HG02970 (cell line): ENCODE results near the gene LDLRAD3.

ENCODE experiments used
- ATAC-seq: cut with Tn5 transposase; IDR thresholded peaks from one replicate; pipeline ENCODE4 v1.9.1; 2021; ENCODE audit warnings: mild to moderate bottlenecking, moderate library complexity, moderate number of reproducible peaks; ENCODE audit not compliant: unreplicated experiment, low FRiP score

Gene LDLRAD3

DNA sequence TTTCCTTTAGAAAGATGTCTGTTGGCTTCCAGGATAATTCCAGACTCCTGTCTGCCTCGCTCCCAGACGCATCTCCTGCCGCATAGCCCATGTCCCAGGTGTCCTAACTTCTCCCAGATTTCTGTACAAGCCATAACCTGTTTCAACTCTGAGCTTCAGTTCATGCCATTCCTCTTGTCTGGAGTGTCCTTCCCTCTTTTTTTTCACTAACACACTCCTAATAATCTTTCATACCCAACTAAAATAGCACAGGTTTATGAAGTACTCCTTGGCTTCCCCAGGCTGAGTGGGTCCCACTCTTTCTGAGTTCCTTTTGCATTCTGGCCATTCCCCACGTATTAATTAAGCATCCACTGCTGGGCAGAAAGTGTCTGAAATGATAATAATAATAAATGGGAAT is 123.0 kb downstream of the LDLRAD3 start:
- ATAC-seq, result no peak

DNA sequence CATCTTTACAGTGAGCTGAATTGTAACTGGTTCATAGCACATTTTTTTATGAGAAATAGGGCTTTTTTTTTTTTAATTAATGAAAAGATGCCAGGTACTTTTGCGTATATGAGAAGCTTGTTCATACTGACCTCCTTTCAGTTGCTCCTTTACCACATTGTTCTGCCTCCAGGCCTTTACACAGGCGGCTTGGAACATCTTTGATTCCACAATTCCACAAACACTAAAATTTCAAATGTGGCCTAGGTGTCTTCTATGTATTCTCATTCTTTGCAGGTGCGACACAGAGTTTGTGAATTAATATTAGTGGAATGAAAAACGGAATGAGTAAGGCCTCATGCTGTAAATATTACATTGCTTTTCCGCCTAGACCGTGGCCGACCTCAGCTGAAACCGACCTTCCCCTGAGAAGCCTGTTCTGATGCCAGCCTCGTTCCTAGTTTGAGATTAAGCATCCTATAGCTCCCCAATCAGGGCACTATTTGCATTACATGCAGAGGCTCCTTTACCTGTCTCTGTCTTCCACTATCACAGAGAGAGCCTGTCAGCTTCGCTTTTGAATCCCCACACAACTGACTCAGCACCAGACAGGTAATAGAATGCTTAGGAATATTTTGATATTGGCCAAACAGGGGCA is 125.8 kb downstream of the LDLRAD3 start:
- no peak for ATAC-seq

DNA sequence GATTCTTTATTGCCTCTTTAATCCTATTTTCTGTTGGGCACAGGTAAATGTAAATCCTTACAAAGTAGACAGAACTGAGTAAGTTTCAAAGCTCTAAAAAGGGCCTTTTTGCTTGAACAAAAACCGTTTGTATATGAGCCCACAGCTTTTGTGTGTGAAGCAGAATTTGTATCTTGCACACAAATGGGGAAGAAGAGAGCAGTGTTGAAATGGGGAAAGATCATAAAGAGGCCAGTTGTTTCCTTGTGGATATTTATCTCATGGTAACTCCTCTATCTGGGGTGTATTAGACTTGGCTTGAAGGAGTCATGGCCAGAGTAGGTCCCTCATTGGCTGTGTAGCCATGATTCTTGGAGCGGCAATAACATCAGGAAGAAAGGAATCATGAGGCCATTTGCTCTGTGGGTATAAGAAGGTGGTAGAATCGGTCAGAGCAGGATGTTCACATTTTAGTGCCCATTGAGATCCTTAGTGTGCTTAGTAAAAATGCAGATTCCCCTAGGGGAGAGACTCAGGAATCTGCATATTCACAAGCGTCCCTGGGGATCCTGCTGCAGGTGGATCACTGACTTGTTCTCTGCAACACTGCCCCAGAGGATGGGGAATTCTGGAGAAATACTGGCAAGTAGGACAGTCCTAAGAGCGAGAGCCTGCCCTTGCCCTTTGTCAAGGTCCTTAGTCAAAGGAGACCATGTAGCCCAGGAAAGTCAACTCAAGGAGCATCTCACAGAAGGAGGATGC is 126.5 kb downstream of the LDLRAD3 start:
- ATAC-seq, result no peak

DNA sequence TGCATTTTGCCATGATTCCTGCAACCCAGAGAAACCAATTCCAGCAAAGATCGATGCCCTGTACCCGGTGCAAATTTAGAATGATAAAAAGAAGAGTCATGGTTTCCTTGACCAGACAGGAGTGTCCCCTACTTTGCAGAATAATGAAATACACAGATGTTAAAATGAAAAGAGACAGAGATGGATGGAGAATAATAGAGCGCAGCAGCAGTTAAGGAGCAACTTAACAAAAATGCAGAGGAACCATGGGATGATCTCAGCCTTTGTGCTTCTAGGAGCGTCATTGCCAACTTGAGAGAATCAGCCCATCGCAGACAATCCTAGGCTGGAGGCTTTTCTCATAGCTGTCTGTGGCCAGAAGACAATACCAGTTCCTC is 127.1 kb downstream of the LDLRAD3 start:
- ATAC-seq, result no peak

DNA sequence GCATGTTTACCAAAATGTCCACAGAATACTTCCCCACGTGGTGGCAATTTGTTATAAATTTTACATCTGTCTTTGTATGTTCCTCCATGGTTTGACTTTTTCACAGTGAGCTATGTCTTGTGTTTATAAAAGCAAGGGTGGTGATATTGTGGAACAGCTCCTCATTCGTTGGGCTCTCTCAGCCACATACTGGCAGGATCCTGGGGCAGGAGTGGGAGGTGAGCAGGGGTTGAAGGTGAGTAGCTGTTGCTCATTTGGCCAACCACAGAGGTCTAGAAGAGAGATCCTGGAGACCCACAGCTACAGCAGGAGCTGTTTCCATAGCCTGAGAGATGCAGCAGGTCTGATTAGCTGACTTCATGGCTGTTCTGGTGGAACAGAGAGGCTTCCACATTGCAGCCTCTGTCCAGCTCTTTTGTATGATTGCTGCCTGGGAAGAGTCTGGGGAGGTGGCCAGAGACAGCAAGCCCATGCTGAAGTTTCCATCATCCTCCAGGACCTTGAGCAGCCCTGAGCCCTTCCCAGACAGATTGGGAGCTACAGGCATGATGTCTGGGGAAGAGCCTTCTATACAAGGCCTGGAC is 128.1 kb downstream of the LDLRAD3 start:
- ATAC-seq, result no peak

DNA sequence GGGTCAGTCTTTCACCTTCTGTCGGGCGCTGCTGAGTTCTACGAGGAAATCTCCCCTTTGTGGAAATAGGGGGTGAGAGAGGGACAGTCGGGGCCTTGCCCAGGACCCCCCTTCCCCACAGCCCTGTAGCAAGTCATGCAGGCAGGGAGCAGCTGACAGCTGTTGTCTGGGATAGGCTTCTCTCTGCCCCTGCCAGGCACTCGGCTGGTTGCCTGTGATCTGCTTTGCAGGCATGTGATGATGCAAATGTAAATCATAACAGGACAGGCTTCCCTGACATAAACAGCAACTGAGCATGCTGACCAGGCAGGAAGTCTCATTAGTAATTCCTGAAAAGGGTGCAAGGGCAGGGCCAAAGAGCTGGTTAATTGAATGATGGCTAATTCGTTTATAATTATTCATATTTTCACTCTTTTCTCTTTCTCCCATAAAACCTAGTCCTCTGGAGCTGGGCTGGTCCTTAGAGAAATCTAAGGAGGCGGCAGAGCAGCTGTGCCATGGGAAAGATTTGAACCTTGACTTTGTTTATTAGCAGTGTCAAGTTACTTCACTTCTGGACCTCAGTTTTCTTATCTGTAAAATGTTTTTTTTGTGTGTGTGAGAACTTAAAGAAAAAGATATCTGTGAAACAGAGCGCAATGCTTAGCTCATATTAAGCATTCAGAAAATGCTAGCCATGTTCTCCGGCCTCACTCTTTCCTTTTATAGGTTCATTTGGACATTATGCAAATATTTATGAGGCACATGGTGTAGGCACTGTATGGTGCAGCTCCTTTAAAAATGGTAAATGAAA is 129.7 kb downstream of the LDLRAD3 start:
- no peak for ATAC-seq

DNA sequence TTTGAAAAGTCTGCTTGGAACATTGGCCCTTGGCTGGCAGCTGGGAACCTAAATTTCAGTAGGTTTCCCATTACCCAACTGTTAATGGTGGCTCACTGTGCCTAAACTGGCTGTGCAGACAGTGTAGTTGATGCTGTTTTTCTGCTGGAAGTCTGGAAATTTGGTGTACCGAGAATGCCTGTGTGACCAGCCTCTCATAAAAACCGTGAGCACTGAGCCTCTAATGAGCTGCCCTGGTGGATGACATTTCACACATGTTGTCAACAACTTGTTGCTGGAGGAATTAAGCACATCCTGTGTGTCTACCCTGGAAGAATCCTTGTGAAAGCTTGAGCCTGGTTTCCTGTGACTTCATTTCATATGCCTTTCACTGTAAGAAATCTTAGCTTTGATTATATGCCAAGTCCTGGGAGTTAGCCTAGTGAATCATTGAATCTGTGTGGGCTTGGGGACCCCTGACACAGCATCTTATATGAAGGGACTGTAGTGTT is 131.1 kb downstream of the LDLRAD3 start:
- no peak for ATAC-seq

DNA sequence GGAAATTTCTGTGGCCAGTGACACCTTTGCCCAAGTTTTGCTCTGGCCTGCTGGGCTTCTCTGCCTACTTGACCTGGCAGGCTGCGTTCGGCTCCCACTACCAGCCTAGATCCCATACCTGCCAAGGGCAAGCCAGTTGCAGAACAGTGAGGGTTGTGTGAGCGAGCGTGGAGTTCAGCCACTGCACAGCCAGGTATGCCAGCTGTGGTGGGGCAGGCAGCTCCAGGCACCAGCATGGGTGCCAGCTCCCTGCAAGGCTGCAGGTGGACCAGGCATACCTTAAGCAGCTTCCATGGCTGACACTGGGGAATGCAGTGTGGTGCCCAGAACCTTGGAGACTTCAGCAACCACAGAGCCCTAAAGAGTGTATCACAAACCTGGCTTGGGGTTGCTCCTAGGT is 133.5 kb downstream of the LDLRAD3 start:
- ATAC-seq, result no peak

DNA sequence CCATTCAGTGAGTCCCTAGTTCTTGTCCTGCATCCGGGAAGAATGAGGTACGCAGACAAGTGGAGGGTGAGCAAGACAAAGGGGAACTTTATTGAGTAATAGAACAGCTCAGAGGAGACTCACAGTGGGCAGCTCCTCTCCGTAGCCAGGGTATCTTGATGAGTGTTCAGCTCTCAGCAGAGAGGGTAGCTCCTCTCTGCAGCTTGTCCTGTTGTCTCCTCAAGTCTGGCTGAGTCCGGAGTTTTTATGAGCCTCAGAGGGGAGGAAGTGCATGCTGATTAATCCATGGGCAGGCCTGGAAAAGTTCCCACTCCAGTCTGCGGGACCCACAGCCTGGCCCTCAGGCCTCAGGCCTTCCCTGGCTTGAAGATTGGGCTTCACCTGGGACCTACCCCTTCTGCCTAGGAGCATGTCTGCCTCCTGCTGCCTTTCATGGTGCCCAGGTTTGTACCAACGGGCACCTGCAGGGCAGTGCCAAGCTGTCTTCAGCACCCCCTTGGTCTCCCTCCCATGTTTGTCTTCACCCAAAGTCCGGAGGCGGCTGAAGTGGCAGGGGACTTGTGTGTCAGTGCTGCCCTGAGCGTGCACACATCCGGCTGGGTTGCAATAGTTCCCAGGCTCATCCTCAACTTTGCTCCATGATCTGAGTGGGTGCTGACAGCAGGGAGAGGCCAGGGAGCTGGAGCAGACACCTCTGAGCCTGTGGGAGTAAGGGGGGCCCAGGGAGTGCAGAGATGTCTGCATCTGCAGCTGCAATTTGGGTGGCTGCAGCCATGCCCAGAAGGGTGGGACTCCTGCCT is 134.2 kb downstream of the LDLRAD3 start:
- no peak for ATAC-seq

DNA sequence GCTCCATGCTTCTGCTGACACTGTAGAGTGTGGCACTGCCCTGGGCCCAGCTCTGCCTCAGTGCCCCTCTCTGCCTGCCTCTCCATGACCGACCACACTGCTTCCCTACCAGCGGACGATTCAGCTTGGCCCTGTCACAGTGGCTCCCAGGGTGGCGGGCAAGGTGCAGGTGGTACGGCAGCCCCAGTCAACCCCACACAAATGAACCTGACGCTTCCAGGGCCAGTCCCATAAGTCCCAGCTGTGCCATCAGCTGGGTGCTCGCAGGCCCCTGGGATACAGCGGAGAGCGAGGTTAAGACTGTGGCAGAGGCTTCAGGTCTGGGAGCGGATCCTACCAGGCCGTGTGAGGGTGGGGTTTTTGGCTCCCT is 134.8 kb downstream of the LDLRAD3 start:
- no peak for ATAC-seq

DNA sequence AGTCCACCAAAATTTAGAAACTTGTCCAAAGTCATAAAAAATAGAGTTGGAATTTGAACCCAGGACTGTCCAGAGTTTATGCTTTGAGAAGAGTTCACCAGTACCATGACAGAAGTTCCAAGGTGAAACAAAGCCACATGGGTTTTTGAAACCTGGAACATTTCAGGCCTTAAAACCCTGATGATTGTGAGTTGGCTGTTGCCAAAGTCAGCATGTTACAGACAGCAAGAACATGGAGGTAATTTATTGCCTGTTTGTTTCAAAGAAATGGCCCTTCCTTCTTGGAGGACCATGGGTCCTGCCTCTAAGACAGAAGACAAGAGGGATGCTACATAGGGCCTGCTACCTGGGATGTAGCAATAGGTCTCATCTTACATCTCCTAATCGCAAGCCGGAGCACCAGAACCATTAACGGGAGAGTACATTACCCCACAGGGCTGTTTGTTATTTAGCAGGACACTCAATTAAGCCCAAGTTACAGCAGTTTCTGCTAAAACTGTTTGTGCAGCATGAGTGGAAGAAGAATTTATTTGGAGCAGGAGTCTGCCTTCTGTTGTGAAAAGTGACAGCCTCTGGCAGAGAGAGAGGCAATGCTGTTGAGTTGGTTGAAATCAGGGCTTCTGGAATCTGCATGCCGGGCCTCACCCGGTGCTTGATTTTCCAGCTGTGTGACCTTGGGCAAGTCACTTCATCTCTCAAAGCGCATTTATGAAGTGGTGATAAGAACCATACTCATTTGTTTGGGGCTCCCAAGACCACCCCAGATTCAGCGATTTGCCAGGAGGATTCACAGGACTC is 136.2 kb downstream of the LDLRAD3 start:
- no peak for ATAC-seq

DNA sequence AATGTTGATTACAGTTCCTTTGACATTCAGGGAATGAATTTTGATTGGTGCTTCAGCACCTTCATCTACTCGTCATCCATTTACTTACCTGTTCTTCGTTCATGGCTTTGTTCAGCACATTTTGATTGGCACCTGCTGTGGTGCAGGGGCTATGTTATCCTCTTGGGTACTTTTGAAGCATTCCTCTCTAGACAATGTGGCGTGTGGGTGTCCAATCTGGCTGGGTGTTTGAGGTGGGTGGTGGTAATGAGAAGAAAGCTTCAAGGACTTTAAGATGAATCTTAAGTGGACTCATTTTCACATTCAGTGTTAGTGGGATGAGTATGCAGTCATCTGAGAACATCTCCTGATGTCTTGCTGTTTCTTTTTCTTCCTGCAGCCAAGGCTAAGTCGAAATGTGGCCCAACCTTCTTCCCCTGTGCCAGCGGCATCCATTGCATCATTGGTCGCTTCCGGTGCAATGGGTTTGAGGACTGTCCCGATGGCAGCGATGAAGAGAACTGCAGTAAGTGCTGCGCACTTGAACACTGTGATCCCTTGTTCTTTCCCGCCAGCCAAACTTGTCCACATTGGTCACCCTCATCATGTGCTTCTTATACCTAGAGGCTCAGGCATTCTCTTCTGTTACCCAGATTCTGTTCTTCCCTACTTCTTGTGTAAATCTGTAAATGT is 137.5 kb downstream of the LDLRAD3 start:
- no peak for ATAC-seq

DNA sequence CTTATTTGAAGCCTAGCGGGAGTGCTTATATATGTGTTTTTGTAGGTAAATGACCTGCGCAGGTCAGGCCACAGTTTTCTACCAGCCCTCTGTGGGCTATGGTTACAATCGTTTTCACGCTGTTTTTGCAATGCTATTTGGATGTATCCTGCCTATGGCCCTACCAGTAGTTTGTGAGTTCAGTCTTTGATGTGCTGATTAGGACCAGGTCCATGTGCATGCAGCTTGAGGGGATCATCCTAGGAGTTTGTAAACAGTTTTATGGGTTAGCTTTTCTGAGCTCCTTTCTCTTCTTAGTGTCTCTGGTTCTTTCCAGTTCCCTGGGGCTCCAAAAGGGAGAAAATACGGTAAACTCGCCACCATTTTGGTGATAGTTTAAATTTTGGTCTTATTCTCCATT is 142.5 kb downstream of the LDLRAD3 start:
- ATAC-seq, result no peak

DNA sequence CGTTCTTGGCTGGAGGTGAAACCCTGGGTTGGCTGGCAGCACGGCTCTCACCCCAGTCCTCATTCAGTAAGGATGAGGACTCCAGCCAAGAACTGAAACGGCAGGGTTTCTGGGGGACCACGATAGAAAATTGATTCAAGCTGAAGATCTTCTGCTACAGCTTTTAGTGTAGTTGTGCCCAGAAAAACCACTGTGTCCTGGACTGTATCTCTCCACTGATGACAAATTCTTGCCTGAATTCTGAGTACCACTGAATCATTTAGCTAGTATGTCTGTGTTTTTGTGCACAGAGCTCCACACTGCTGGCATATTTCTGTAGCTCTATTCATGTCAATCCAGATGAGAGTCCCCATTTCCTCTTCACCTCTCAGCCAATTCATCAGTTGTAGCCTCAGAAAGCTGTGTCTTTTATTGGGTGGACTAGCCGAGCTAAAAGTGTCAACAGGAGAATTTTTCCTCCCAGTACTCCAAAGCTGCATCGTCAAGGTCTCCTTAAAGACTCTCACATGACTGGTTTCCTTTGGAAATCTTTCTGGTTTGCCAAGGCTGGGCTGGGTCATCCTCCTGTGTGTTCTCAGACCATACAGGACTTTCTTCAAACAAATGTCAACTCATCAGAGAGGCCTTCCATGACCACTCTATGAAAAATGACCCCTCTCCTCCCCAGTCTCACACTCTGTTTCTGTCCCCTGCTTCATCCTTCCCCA is 144.6 kb downstream of the LDLRAD3 start:
- no peak for ATAC-seq

DNA sequence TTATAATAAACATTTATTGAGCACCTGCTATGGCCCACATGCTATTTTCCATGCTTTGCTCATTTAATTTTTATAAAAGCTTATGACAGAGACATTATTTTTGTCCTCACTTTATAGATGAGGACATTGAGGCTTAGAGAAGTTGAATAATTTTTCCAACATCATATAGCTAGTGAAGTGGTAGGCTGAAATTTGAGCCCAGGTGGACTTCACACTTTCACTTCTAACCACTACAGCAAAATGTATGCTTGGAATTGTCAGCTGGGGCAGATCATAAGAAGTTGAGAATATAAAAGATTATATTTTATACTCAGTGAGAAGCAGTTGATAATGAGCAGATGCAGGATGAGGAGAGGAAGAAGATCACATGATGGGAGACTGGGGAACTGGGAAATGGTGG is 146.1 kb downstream of the LDLRAD3 start:
- no peak for ATAC-seq

DNA sequence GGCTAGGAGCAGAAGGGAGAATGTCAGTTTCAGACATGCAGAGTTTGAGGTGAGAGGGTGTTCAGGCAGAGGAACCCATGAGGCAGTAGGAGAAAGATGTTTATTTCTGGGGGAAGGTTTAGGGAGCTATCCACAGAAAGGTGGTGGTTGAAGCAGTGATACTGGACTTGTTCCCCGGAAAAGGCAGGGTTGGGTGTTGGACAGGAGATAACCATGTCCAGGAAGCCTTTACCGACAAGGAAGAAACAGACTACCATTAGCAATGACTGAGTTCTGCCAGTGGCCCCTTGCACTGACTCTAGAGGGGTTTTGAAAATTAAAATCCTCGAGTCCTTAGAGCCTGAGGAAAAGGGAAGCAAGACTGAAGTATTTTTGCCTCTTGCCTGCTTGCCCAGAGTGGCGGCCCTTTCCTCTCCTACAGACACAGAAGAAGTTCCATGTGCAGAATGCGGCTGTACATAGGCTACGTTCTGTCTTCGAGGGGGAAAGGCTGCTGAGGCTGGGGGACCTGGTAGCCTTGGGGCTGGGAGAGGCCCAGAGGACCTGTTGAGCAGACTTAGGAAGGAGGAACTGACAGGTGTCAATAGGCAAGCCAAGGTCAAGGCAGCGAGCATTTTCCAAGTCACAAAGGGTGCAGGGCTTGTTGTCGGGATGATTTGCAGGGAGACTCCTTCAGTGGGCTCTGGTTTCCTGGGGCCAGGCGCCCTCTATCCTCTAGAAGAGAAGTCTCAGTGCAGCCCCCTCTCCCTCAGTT is 146.7 kb downstream of the LDLRAD3 start:
- ATAC-seq, result no peak

DNA sequence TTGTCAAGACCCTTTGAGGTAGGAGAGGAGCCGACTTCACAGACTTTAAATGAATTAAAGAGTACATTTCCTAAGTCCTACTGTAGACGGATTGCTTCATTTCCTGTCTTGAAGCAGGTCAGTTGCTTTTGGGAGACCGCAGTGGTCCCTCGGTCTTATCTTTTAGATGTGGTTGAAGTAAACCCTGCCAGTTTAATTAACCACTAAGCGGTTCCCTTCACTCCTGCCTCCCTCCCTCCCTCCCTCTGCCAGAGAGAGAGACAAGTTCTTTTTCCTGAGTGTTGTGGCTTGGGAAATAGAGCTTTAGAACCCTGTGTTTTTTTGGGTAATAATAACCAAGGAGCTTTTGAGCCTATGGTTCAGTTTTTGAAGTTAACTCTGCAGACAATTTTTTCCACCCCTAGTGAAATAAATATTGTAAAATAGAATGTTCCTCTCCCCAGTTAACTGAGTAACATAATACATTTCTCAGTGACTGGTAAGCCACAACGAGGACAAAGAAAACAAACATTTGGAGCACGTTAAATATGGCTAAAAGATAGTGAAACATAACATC is 147.5 kb downstream of the LDLRAD3 start:
- no peak for ATAC-seq
